Retina (tissue), 1 donor: ENCODE results near the gene SF1.
A peak's percentile ranks its signal among the peaks of the same experiment; 100 is the strongest.

Experiments used
- DNase-seq: peaks from one replicate; pipeline ENCODE4 v3.0.0-alpha.2; 2016

SF1 gene

DNA sequence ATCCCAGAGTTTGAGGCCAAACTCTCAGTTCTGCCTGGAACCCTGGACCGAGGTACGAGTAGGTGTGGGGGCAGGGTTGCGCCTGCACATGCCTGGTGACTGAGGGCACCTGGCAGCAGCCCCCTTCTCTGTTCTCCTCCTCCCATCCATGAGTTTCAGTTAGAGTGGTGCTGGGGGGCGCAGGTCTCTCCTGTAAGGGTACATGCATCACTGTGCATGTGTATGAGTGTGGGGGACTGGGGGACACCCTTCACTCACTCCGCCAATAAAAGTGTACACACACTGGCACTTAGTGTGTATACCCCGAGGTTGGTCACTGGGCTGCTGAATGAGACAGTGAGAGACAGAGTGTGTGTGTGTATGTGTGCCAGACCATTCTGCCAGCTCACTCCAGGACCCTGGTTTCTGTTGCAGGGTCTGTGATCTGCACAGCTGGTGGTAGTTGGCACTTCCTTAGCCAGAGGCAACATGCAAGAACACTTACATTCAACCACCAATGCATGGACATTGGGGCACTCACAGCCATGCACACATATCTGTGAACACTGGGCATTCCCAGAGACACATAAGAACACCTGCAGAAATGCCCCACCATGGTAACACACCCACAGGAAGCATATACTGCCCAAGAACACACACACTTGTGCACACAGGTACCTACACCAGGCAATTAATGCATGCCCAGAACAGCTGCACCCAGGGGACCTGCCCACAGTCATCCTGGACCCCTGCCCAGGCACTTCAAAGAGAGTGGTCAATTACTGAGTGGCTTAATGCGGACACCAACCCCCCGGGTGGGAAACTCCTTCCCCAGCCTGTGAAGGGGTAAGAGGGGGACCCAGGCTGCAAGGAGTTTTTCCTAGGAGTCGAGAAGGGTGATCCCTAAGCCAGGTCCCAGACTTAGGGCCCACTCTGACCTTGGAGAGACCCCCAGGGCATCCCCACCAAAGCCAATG is 54.2 kb downstream of the SF1 start:
- DNase-seq, result no peak

DNA sequence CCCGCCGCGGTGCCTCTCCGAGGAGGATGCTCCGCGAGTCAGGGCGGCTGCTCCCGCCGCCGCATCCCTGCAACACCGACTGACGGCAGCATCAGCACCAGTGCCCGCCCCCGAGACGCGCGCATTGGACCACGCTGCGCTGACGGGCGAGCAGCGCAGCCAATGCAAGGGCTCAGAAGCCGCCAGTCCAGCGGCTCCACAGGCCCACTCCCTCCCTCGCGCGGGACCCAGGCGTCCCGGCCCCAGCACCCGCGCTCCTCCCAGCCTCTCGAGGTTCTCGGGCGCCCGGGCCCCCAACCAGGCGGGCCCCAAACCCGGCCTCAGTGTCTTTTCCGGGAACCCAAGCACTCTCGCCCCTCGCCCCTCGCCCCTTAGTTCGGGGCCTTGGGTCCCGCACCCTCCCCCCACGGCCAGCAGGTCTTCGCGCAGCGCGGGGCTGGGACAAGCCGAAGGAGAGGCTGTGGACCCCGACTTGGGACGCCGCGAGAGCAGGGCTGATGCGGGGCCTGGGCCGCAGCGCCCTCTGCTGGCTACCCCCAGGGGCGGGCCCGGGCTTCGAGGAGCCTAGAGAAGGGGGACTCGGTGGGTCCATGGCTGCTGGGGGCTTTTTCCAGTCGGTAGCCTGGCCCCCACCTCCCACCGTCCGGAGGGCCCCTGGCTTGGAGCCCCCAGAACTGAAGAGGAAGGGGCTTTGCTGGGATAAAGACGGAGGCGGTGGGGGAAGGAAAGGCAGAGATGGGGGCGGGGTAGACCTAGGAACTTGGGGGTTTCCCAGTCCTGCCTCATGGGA is 55.0 kb downstream of the SF1 start, which contains the start of gene NRXN2:
NRXN2 (minus strand) TSS at position 81 of the 790 bp plus-strand sequence. CDS start 9,498 bp downstream, outside the sequence.
- peak; percentile 93 for DNase-seq

DNA sequence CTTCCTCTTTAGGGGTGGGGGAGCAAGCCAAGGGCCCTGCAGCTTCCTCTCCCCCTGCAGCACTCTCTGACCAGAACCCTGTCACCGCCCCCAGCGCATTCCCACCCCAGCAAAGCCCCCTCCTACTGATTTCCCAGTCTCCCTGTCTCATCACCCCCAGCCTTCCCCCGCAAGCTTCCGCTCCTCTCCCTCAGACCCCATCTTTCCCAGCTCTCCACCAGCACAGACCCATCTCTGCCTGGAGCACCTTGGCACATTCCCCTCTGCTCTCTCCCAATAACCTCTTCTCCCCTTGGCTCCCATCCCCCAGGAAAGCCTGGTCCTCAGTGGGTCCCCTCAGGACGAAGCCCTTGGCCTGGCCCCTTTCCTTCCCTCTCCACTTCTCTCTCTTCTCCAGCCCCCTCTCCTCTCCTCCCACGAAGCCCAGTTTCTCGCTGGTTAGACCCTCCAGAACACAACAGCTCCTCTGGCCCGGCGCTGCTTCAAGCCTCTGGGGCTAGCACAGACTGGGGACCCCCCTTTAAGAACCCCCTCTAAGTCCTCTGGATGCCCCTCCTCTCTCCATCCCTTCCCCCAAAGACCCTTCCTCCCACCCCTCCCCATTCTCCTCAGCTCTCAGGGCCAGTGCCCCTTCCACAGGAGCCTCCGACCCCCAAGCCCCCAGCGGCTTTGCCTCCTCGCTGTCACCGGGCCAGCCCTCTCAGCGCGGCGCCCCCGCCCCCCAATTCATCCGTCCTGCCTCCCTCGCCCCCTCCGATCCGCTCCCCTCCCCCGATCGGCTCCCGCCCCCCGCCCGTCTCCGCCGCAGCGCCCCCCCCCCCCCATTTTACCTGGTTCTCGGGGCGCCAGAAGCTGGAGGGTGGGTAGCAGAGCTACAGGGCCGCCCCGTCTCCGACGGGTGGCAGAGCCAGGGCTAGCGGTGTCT is 55.9 kb downstream of the SF1 start:
- DNase-seq, result peak; percentile 47

DNA sequence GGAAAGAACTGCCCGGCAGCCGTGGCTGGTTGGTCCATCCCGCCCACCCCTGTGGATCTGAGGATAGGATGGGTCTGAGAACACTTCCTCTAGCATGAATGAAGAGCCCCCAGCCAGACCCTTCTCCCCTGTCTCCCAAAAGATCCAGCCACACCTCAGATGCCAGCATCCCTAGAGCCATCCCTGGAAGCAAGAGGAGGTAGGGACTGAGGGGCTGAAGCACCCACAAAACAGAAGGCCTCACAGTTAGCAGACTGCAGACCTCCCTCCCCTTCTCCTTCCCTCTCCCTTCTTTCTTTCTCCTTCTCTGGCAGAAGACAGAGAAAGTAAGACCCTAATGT is 57.0 kb downstream of the SF1 start:
- DNase-seq, result no peak

DNA sequence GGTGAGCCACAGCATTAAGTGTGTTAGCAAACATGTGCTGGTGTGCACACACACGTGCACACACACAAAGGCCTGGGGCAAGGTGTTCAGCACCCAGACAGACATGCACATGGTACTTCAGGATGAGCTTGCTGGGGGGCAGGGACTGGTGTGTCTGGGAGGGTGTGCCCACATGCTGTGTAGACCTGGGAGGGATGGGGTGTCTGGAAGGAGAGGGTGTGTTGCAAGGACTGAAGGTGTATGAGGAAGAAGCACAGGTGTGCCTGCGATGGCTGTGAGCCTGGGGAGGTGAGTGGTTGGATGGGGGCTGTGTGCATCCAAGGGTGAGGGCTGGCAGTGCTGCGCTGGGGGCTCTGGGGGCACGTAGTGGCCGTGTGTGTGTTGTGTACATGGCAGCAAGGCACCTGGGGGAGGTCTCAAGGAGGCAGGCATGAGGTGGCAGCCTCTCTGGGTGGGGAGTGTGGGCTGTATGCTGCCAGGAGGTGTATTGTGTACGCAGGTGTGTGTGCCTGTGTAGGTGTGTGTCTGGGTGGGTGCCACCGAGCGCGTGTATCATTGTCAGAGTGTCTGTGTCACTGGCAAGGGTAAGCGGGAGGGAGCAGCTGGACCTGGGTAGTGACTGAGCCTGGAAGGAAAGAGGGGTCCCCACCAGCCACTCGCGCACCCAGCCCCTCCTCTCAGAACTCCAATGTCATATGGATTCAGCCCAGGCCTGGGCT is 57.5 kb downstream of the SF1 start:
- DNase-seq, result no peak

DNA sequence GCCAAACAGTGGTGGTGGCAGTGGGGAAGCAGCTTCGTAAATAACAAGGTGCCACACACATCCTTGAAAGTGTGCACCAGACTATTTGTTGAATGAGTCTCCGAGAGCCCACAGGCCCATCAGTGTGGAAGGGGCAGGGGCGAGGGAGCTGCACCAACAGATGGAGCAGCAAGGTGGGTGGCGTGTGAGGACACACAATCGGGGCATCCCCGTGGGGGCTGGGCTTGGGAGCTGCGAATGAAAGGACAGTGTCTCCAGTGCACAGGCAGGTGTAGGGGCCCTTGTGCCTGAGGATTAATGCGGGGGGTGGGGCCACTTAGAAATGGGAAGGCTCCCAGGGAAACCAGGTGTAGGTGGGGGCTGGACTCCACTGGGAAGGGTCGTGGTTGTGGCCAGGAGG is 58.2 kb downstream of the SF1 start:
- DNase-seq, result no peak

DNA sequence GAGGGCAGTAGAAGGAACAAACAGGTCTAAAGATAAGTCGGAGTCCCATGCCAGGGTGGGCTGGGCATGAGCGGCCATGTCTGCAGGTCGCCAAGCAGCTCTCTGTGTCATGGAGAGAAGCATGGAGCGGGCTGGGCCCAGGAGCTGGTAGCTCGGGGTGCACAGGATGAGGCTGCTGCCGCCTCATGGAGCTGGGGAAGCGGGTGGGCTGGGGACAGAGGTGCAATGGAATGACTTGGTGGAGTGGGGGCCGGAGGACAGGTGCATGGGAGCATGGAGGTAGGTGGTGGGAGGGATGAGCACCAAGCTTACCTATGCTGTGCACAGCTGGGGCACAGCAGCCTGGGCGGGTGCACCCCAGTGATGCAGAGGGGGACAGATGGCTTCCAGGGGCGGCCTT is 58.9 kb downstream of the SF1 start:
- DNase-seq, result no peak

DNA sequence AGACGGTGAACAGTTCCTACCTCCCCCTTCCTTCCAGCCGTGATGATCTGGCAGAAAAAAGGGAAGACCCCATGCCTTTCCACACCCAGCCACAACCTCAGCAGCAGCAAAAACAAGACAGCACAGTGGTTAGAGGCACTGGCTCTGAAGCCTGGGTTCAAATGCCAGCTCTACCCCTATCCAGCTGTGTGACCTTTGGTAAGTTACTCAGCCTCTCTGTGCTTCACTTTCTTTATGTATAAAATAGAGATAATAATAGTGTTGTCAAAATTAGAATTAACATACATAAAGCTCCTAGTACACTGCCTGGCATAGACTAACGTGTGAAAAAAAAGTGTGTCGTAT is 59.6 kb downstream of the SF1 start:
- no peak for DNase-seq

DNA sequence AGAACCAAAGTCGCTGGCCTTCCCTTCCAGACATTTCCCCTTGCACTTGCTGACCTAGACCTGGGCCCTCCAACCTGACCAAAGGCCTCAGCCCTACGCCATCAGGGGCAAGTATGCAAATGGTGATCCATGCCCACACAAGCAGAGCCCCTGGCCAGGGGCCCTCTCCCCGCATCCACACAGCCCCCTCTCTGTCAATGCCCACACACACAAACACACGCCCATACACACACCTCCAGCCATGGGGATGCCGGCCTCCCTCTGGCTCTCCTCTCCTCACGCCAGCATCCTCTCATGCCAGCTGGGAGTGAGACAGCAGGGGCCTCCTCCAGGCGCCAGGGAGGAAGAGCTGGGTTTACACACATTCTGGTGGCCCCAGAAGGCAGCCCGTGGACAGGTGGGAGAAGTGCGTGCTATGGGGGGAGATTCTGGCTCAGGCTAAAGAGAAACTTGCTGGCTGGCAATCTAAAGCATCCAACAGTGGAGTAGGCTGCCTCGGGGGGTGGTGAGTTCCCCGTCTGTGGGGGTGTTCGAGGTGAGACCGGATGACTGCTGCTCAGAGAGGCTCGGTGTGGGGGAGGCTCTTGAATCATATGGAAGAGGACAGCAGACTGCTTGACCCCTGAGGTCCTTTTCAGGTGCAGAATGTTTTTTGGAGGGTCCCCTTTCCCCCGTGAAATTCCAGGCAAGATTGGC is 60.1 kb downstream of the SF1 start:
- DNase-seq, result no peak

DNA sequence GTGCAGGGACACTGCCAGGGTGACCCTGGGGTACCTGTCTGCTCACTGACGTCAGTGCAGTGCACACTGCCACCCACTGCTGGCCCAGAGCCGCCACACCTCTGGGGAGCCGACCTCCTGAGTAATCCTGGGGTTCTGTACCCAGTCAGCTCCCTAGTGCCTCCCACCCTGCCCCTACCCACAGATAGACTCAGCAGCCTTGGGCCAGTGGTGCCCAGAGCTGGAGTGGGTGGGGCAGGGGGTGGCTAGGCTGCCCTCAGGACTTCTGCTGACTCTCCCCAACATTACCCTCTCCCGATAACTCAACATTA is 61.1 kb downstream of the SF1 start:
- DNase-seq, result no peak

DNA sequence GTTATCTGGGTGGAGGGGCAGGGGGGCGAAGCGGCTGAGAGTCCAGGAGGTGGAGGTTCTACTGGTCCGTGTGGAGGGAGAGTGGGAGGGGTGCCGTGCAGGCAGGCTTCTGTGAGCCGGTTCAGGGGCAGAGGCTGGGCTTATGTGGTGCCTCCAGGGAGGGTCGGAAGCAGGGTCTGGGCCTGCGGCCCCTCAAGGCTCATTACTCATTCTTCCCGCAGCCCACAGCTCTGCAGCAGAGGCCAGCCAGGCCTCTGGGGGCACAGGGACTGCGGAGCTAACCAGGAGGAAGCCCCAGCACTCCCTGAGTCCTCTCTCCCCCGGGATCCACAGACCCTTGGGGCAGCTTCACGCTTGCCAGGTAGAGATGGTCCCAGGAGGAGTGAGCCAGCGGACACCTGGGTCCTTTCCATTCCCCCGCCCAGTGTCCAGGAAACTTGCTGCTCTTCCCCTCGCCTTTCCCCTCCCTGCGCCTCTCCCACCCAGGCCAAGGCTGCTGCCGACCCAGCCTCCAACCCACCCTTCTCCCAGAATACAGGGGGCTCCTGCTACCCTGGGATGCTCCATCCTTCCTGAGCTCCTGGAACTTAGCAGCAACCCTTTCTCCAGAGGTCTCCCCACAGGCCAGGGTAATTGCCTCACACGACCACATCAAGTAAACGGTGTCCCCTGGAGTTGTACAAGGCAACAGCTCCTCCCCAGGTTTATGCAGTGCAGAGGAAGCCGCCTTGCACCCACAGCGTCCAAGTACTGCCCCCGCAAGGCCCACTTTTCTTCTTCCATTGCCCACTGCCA is 61.7 kb downstream of the SF1 start:
- DNase-seq, result no peak

DNA sequence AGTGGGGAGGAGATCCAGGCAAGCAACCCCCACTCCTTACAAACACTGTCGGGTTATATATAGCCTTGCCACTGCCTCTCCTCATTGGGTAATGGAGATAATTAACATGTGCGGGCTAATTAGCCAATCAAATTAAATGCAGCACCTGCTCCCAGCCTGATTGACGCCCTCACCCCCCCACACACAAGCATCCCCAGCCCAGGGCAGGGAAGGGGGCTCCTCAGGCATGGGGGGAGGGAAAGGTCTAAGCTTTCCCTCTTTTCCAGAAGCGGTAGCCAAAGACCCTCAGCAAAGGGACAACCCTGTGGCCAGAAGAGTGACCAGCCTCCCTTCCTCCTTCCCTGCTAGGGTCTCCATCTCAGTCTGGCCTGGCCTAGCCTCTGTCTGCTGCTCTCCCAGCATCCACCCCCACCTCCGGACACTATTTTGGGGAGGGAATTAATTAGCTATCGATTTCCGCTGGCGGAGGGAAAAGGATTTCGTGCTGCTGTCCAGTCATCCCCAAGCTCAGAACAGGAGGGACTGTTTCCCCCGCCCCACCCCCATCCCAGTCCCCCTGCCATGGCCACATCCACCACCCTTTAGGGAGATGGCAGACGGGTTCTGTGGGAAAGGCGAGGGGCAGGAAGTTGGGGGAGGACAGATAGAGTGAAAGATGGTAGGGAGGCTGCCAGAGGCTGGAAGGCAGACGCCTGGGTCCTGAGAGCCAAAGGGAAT is 62.4 kb downstream of the SF1 start:
- no peak for DNase-seq

DNA sequence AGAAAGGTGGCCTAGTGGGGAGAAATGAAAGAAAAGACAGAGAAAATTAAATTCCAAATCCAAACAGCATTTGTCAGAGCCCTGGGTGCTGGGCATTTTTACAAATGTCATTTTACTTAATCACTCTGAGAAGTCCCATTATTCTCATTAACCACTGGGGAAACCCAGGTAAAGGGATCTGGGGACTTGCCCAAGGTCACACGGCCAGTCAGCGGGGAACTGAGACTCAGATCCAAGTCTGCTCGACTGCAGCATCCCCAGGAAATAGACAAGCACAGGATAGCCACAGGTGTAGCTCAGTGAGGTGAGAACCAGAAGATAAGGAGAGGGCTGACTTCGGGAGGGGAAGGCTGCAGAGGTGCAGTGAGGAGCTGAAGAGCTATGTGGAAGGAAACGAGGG is 63.2 kb downstream of the SF1 start:
- DNase-seq, result no peak

DNA sequence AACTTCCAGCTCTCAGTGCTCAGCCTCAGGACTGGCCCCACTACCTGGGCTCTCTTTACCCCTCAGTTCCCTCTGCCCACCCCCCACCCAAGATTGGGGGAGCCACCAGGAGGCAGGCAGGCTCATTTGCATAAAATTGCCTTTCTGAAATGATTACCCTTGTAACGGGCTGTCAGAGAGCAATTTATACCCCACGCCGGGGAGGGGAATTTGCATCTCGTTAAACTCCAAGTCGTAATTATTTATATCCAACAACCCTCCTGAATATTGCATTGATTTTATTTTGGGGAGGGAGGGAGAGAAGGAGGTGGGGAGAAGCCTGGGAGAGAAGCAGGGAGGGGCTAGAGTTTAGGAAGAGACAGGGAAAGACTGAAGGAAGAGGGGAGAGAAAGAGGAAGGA is 63.7 kb downstream of the SF1 start:
- DNase-seq, result no peak
